ENCODE data around the gene MBOAT1.

GRCh38 chr6:20198156-20198774 lies 14.0 kb downstream of the MBOAT1 start:
- no peak for TF ChIP-seq CTCF (IDR thresholded peaks at IDR 0.05)
- no peak for TF ChIP-seq POLR2AphosphoS5 (IDR thresholded peaks at IDR 0.05)
- TF ChIP-seq EP300 (IDR thresholded peaks at IDR 0.05), result no peak

Measured in stomach (tissue), 4 donors.